GM19043 (cell line): ENCODE results near the gene CRTAC1.

Source experiments
- ATAC-seq: cut with Tn5 transposase; IDR thresholded peaks from one replicate; pipeline ENCODE4 v1.9.1; 2021; ENCODE audit warnings: low read depth; ENCODE audit not compliant: unreplicated experiment

The CRTAC1 gene

DNA sequence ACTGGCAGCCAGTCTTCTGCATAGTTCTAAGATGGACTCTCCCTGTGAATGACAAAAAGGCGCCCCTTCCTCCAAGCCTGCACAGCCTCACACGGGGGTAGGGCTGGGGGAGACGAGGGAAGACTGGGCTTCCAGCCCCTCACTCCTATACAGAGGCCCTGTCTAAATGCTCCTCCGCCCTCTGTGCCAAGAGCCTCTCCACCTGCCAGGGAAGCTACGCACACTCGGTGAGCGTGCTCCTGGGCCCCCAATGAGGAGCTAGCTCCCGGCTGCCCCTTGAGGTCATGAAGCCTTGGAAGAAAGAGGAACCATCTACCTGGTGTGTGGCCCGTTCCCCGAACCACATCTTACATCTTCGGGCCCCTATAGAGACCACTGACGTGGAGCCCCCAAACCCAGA is 54.8 kb downstream of the CRTAC1 start:
- no peak for ATAC-seq

DNA sequence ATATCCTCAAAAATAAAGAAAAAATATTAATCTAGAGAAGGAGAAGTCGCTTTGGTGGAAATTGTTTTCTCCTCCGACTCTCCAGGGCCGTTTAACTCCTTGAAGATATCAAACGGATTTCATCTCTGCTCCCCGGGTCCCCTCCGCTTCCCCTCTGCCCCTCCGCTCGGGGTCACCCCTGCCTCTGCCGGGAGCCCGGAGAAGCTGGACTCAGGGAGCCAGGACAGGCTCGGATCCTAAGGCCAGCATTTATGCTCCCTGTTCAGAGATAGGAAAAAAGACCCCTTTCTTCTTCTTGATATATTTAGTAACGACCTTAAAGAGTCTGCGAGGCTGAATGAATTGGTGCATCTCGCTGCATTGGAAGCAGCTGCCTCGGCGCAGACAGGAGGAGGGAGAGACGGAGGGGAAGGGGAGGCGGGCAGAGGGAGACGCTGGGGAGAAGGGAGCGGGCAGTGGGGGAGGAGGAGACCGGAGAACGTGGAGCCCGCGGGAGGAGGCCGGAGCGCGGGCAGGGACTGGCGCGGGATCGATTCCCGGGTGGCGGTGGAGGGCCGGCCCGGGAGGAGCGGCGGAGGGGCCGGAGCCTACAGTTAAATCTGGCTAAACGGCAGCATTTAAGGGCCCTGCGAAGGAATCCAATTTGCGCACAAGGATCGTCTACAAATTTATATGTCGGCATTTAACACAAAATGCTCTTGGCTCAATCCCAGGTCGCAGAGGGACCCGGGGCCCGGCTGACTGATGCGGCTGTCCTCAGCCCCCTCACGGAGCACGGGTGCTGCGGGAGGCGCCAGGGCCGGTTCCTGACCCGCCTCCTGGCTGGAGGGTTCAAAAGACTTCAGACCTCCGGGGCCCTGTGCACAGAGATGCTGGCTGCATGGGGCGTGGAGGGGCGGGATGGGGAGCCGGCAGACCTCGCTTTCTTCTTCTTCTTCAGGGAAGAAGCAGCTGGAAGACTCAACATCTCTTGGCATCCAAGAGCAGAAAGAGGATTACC is 55.6 kb downstream of the CRTAC1 start:
- no peak for ATAC-seq

DNA sequence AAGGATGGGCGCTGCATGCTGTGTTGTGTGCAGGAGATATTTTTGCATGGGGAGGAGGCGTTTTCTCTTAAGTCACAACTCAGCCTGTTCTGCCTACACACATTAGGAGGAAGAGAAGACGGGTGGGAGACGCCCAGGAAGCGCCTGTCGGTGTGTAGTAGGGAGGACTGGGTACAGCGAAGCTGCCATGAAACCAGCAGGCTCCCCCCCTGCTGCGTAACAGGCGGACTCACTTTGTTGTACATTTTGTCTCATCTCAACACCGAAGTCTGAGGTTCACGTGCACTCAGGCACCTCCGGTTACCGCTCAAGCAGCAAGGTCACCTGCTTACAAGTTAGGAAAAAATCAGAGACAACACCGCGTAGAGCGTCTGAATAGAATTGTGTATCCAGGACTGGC is 56.3 kb downstream of the CRTAC1 start:
- ATAC-seq: no peak

DNA sequence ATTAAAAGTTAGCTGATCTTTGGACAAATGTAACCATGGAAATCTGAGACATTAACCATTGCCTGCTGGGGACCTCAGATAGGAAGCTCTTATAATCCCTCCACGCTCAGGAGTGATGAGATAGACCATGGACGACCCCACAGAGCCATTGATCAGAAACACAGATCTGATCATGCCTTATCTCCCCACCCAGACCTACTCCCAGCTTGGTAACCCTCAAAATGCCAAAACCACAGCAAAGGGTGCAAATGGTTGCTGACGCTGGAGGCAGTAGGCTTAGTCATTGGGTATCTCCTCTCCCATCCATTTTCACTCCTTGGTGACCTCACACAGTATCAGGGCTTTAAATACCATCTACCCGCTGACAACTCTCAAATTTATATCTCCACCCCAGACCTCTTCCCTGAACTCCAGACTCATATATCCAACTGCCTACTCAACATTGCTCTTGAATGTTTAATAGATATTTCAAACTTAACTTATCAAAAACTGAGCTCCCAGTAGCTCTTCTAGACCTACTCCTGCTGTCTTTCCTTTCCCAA is 60.8 kb downstream of the CRTAC1 start:
- no peak for ATAC-seq

DNA sequence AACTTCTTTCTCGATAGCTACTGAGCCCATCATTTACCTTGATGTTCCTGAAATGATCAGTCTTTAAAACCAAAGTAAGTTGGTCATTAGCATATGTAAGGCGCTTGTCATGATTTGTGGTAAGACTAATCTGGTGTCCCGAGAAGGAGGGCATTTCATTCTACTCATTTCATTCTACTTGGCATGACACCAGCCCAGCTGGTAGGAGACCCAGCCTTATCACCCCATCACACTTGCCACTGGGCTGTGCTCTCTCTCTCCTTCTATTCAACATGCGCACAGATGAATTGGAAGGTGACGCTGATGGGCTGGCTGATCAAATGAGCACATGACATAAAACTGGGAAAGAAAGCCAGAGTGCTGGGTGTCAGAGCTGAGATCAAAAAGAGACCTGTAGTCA is 65.7 kb downstream of the CRTAC1 start:
- ATAC-seq: no peak

DNA sequence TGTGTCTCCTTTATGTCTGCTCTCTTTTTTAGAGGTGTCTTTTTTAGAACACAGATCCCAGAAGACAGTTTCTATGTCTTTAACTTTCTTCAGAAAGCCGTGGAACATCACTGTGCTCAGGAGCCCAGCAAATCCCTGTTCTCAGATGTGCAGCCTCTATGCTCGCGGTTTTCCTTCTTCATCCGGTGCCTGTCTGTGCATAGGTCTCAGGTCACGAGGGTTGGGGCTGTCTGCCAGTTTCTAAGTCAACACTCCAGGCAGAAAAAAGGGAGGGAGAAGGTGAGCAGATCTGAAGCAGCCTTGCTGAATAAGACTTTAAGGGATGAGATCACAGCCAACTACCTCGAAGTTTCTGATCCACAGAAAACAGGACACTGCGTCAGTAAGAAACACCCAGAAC is 68.5 kb downstream of the CRTAC1 start:
- no peak for ATAC-seq

DNA sequence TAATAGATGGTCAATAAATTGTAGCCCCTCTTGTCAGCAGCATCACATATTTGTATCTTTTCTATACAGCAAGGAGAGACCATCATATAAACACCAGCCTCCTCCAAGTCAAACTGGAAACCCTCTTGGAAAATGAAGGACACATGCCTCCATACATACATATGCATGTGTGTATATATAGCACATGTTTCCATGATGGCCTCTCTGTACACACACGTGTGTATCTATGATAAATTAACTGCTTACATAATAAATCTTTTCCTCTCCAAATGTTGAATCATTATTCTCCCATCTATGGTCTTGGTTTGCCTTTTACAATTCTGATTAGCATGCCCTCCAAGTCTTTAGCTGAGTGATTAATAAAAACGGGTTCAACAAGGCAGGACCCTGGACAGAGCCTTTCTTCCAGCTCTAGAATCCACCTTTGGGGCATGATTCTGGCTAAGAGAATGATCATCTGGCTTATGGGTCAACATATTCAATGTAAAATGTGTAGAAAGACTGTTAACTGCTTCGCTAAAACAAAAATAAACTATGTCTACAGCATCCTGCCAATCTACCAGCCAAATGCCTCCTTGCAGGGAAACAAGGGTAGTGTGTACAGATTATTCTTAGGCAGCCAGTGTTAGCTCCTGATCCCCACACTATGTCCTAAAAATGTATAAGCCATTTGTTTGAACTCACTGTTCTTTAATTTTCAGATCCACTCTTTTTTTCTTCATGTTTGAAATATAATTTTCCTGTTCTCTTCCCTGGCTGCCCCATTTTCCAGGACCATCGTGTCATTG is 70.0 kb downstream of the CRTAC1 start:
- ATAC-seq: no peak

DNA sequence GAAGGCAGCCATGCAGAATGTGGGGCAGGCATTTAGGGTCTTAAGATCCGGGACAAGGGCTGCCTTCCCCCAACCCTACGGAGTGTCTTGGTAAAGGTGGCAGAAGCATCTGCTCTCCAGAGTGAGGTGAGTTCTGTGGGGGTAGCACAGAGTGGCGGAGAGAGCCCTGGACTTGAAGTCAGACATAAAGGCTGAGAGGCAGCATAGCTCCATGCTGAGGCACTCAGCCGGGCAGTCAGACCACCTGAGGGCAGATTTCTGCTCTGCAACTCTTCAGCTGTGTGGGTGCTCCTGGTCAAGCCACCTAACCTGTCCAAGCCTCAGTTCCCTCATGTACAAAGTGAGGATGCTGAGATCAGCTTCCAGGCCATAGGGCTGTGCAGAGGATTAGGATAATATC is 81.0 kb downstream of the CRTAC1 start:
- no peak for ATAC-seq

DNA sequence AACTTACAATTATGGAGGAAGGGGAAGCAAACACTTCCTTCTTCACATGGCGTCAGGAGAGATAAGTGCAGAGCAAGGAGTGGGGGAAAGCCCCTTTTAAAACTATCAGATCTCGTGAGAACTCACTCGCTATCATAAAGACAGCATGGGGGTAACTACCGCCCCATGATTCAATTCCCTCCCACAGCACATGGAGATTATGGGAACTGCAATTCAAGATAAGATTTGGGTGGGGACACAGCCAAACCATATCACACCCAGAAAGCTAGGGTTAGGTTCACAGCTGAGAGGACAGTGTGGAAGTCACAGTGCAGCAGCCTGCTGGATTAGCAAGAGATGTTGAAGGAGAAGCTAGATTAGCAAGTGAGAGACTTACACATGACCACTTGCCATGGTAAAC is 81.6 kb downstream of the CRTAC1 start:
- no peak for ATAC-seq

DNA sequence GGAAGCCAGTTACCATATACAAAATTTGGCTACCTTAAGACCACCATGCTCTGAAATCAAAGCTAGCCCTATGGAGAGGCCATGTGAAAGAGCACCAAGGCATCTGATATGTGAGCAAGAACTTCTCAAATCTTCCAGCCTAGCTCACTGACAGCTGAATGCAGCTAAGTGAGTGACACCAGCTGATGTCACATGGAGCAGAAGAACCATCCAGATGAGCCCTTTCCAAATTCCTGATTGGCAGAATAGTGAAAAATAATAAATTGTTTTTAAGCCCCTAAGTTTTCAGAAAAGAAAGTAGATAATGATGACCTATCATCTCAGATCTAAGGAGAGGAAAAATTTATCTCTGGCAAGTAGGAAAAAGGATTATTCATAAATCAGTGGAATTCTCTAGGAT is 85.6 kb downstream of the CRTAC1 start:
- ATAC-seq: no peak

DNA sequence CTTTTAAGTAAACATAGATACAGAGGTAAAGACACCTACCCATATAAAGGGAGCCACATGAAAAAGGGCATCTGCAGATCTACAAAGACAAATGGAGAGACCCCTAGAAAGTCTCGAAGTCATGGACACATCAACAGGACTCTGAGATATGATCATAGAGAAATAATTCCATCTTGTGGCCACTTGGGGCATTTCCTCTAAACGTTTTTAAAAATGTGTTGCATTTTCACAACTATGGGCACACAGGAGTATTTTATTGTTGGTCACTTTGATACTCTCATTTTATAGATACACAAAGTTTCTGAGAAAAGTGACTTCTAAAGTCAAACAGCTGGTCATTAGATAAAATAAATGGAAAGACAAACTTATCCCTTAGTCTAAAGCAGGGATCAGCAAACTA is 87.1 kb downstream of the CRTAC1 start:
- no peak for ATAC-seq

DNA sequence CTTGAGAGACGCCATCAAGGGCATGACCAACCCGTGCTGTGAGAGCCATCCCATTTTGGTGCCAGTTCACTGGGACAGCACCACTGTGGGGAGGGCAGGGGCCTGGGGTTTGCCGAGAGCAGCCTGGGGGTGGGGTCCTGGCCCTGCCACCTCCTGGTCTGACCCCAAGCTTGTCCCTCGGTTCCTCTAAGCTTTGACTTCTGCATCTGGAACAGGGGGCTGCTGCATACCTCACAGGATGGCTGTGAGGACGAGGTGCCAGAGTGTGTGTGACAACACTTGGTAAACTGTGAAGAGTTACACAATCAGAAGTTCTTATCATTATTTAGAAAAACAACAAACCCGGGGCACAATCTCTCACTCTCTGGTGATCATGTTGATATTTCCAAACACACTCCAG is 89.9 kb downstream of the CRTAC1 start:
- ATAC-seq: no peak

DNA sequence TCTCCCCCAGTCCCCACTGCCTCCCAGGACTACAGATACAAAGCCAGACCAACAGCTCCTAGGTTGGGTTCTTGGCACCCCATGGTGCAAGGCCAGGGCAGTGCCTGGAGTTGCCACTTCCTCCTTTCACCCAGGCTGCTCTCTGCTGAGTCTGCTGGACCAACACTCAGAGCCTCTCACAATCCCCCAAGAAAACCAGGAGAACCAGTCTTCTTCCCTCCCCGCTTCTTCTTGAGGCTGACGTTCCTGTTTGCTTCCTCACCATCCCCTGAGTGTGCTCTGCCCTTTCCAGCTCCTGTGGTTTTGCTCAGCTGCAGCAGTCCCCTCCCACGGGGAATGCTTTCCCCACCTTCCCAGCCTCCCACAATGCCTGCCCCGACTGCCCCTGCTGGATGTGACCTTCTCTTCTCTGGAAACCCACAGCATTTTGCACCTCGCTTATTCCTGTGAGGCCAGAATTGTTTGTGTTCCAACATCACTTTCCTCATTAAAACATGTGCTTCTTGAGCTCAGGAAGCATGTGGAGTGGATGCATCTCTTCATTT is 90.9 kb downstream of the CRTAC1 start:
- no peak for ATAC-seq

DNA sequence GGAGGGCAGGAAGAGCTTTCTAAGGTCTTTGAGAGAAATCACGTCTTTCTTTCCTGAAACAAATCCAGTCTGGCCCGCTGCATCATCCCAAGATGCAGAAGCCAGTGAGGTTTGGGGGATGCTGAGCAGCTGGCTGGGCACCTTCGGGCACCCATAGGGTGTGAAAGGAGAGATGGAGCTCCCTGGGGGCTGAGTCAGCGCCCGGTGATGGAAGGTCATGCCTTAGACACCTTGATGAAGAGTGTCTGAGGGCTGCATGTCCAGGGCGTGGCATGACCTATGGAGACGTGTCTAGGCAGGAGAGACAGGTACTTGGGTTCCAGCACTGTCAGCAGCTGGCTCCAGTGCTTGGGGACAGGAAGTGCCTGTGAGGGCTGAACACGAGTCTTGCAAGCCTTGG is 92.5 kb downstream of the CRTAC1 start:
- ATAC-seq: no peak

DNA sequence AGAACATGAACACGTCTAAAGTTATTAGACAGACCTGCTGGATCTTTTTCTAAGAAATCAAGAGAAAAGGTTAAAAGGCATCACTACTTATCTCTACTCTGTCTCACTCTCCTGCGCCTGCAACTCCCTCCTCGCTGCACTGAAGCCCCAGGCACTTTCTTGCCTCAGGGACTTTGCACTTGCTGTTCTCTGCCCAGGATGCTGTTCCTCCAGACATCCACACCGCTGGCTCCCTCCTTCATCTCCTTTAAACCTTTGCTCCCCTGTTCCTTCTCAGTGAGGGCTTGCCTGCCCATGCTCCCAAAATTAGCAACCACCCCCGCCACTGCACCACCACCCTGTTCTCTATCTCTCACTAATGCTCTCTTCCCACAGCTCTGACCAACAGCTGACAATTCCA is 93.4 kb downstream of the CRTAC1 start:
- ATAC-seq: no peak

DNA sequence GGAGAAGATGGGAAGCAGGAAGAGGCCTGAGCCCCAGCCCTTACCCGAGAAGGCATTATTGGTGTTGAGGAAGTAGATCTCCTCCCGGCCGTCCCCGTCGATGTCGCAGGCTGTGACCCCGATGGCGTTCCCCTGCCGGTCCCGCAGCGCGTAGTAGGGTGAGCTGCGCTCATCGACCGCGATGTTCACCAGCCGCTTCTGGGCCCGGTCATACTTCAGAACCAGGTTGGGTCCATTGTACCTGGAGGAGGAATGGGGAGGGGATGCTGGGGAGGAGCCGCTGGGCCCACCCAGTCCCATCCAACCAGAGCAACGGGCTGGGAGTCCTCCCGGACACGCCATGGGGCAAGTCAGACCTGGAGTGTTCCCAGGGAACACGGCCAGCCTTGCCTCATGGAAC is 94.3 kb downstream of the CRTAC1 start:
- ATAC-seq: no peak

DNA sequence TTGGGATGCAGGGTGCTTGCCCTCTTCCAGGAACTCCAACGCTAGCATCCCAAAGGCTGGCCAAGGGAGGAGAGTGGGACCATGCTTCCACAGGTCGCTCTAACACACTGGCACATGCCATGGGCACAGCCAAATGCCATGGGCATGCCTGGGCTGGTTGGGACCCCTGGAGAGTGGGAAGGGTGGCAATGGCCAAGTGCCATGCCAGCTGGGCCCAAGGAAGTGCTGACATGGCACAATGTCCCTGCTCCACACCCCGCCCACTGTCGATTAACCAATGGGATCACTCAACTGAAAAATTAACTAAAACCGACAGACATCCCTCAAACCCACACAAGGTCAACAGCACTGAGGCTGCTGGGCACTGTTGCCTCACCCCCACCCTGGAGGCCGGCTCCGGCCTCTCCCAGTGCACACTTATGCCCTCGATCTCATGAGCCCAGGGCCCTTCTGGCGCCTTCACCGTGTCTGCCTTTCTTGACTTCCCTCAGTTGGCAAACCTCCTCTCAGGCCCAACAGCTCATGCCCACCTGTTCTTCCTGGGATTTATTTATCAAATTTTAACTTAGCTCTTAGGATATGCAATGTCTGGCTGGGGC is 97.4 kb downstream of the CRTAC1 start:
- ATAC-seq: no peak

DNA sequence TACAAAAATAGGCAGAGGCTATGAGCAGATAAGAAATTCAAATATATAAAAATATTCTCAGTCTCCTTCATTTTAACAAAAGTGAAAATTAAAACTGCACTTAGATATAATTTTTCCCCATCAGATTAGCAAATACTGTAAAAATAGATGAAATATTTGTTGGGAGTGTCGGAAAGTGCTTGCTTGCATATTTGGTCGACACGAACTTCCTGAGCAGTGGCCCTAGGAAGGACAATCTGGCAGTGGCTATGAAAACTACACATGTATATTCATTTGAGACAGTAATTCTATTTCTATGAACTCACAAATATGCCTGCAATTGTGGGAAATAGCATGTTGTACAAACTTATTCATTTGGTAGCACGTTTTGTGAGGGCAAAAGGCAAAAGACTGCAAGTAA is 99.4 kb downstream of the CRTAC1 start:
- no peak for ATAC-seq

DNA sequence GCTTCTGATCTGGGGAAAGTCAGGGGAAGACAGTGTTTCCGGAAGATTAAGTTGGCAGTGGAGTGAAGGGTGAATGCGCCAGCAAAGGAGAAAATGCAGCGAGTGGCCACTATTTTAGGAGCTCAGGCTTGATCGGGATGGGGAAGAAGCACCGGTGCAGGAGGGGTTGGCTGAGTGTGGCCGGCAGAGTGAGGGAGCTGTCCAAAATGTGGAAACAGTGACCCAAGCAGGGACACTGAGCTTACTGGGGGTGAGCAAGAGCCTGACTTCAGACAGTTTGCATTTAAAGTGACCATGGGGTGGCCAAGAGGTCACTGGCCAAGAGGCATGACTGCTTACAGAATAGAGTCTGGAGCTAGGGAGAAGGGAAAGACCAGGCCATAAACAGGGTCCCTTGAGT is 101.5 kb downstream of the CRTAC1 start:
- no peak for ATAC-seq

DNA sequence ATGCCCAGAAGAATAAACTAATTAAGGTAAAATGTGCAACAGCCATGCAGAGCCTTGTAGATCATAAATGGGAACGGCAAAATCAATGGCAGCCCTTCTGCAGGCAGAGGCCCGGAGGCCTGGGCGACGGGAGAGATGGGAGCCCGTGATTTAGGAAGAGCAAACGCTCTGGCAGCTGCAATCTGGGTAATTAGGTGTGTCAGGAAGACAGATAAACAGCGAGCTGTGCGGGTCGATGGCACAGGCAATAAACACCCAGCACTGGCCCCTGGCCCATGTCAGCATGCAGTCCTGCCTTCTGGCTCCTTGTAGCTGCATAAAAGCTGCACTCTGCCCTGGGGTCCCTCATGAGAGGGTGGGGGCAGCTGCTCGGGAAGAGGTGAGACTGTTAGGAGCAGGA is 102.8 kb downstream of the CRTAC1 start:
- ATAC-seq: no peak

DNA sequence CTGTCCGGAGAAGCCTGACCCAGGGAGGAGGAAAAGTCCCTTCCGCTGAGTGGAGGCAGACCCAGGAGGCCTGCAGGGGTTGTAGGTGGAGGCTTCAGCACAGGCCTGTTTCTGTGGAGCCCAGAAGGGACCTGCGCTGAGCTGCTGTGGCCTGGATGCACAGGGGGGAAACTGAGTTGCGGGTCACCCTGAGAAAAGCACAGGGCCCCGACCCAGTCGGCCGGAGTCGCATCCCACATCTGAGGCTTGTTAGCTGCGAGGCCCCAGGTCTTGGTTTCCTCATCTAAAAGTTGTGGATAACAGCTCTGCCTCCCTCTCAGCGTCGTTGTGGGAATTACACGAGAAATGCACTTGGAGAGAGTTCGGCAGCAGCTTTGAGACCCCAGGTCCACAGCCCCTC is 104.4 kb downstream of the CRTAC1 start:
- no peak for ATAC-seq
